Dedifferentiated amniotic fluid mesenchymal stem cell (primary cell): Measurements from ENCODE around the gene TCF12.

Experiments used
- DNase-seq: peaks from one replicate; pipeline ENCODE4 v3.0.0-alpha.2; 2016; ENCODE audit errors: extremely low spot score

The TCF12 gene

GRCh38 chr15:57319226-57319918 is 400.9 kb downstream of the TCF12 start:
- no peak for DNase-seq

GRCh38 chr15:57319919-57320560 is 401.6 kb downstream of the TCF12 start:
- no peak for DNase-seq

GRCh38 chr15:57320631-57321220 is 402.3 kb downstream of the TCF12 start:
- no peak for DNase-seq

- DNase-seq: no peak
Measured at GRCh38 chr15:57321485-57321884, 403.0 kb downstream of the TCF12 start.

- no peak for DNase-seq
Measured at GRCh38 chr15:57321973-57322601, 403.6 kb downstream of the TCF12 start.

GRCh38 chr15:57322602-57323250 is 404.3 kb downstream of the TCF12 start:
- DNase-seq: no peak

- DNase-seq: no peak
Measured at GRCh38 chr15:57323299-57323805, 404.9 kb downstream of the TCF12 start.

- DNase-seq: no peak
Measured at GRCh38 chr15:57323806-57324589, 405.6 kb downstream of the TCF12 start.

GRCh38 chr15:57324590-57324890 is 406.1 kb downstream of the TCF12 start:
- no peak for DNase-seq

- no peak for DNase-seq
Measured at GRCh38 chr15:57324944-57325679, 406.7 kb downstream of the TCF12 start.

- DNase-seq: no peak
Measured at GRCh38 chr15:57326196-57326595, 407.8 kb downstream of the TCF12 start.

- DNase-seq: peak; percentile 88
Measured at GRCh38 chr15:57327985-57328471, 409.6 kb downstream of the TCF12 start.

GRCh38 chr15:57328479-57328878 is 410.0 kb downstream of the TCF12 start:
- DNase-seq: no peak

GRCh38 chr15:57328897-57329296 is 410.5 kb downstream of the TCF12 start:
- DNase-seq: no peak

- no peak for DNase-seq
Measured at GRCh38 chr15:57329582-57330367, 411.3 kb downstream of the TCF12 start.

- no peak for DNase-seq
Measured at GRCh38 chr15:57330619-57331340, 412.3 kb downstream of the TCF12 start.

- no peak for DNase-seq
Measured at GRCh38 chr15:57332326-57332725, 413.9 kb downstream of the TCF12 start.

GRCh38 chr15:57333487-57333886 is 415.0 kb downstream of the TCF12 start:
- no peak for DNase-seq

- DNase-seq: no peak
Measured at GRCh38 chr15:57334257-57334656, 415.8 kb downstream of the TCF12 start.
